ENCODE measurements around the gene ZNF614. TPM values are rescaled to one million over a fixed set of nuclear protein-coding genes. Genes with fewer than 3 reads are reported as not detected.
A peak's percentile ranks its signal among the peaks of the same experiment; 100 is the strongest.

ZNF614 gene
- total RNA-seq, 4 donors from 2014 or later = 4.7 to 8.3 (median 6.0) TPM

GRCh38 chr19:52022193-52022592 is 6.0 kb downstream of the ZNF614 start:
- TF ChIP-seq POLR2A (IDR thresholded peaks at IDR 0.05) (no peak), EP300 (IDR thresholded peaks at IDR 0.05) (no peak), CTCF (IDR thresholded peaks at IDR 0.05) (no peak)
- H3K27ac ChIP-seq = no peak overlapping the region
- no peaks in the 10 kb centered on the region for H3K27me3 ChIP-seq
- H3K9me3 ChIP-seq = peaks cover 0 to 96% (median 36%) of the 10 kb centered on the region in 4 donors
- WGBS, 2 donors = 98% methylated on average over 15 of the region's 15 CpGs
- DNase-seq (ENCODE audit: low spot score in 2 of 2) = no peak
- peaks cover 0 to 9% (median 3%) of the 10 kb centered on the region in 4 donors for H3K4me1 ChIP-seq
- H3K4me3 ChIP-seq = no peak overlapping the region
- H3K36me3 ChIP-seq = peaks cover 5 to 99% (median 69%) of the 10 kb centered on the region in 3 donors

DNA sequence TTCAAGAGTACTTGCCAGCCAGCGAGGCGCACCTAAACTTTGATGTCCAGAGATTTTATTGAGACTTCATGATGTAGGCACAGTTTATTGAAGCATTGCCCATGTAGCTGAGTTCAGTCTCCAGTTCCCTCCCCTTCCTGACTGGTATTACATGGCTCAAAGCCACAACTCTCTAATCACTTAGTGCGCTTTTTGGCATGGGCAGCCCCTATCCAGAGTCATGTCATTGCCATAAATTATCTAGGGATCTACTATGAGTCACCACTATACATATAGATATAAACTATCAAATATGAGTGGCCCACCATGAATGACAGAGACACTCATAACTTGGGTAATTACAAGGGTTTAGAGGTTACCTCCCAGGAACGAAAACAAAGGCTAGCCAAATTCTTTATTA is 7.7 kb downstream of the ZNF614 start:
- TF ChIP-seq POLR2A (IDR thresholded peaks at IDR 0.05) (no peak), EP300 (IDR thresholded peaks at IDR 0.05) (no peak), CTCF (IDR thresholded peaks at IDR 0.05) (no peak)
- WGBS, 2 donors = 93 to 97% methylated on average over 4 of the region's 4 CpGs
- no peak for DNase-seq (ENCODE audit: low spot score in 2 of 2)
- Histone ChIP-seq H3K27ac (no peak overlapping the region), H3K9me3 (peaks cover 3 to 100% (median 41%) of the 10 kb centered on the region in 4 donors), H3K4me1 (no peaks in the 10 kb centered on the region), H3K4me3 (no peak overlapping the region), H3K36me3 (peaks cover 10 to 100% (median 81%) of the 10 kb centered on the region in 3 donors), H3K27me3 (no peaks in the 10 kb centered on the region)

DNA sequence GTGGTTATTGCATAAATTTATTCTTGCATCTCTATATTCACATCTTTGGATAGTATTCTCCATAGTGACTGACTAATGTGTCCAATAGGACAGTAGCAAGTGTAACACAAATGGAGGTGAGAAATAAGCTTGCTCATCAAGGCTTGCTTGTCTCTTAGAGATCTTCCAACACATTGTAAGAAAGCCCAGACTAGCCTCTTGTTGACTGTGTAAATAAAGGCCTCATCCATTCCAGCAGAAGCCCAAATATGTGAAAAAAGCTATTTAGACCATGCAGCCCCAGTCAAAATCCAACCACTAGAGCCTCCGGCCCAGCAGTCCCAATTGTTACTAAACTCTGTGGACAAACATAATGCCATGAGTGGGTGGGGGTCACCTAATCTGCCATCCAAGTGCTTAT is 17.5 kb downstream of the ZNF614 start:
- Histone ChIP-seq H3K27ac (no peak overlapping the region), H3K27me3 (no peaks in the 10 kb centered on the region), H3K4me1 (peaks cover 0 to 16% (median 6%) of the 10 kb centered on the region in 4 donors), H3K9me3 (peaks cover 0 to 56% (median 12%) of the 10 kb centered on the region in 4 donors), H3K4me3 (no peak overlapping the region), H3K36me3 (peaks cover 0 to 46% (median 6%) of the 10 kb centered on the region in 3 donors)
- 64 to 80% methylated on average over 1 of the region's 1 CpG for WGBS, 2 donors
- TF ChIP-seq POLR2A (IDR thresholded peaks at IDR 0.05) = no peak
- TF ChIP-seq EP300 (IDR thresholded peaks at IDR 0.05) = no peak
- TF ChIP-seq CTCF (IDR thresholded peaks at IDR 0.05) = no peak
- DNase-seq (ENCODE audit: low spot score in 2 of 2) = no peak

GRCh38 chr19:52007806-52008557 is 20.2 kb downstream of the ZNF614 start, which contains the start of gene ZNF615:
Gene ZNF615, minus strand, starts transcription at chr19:52008211. Its CDS starts 4,500 bp downstream, at chr19:52003711.
- peak; percentile 47 to 86 for TF ChIP-seq EP300 (IDR thresholded peaks at IDR 0.05)
- no peak for TF ChIP-seq CTCF (IDR thresholded peaks at IDR 0.05)
- peak; percentile 23 to 48 for TF ChIP-seq POLR2A (IDR thresholded peaks at IDR 0.05)
- Histone ChIP-seq H3K4me3 (peak within 1 kb of the TSS; percentile 35 to 92 (median 74)), H3K9me3 (peaks cover 0 to 52% (median 4%) of the 10 kb centered on the region in 4 donors), H3K27me3 (no peaks in the 10 kb centered on the region), H3K27ac (peak within 1 kb of the TSS; percentile 51 to 91 (median 86)), H3K36me3 (peaks cover under 1 to 37% (median 4%) of the 10 kb centered on the region in 3 donors), H3K4me1 (peaks cover 0 to 16% (median 6%) of the 10 kb centered on the region in 4 donors)
- 1% methylated on average over 41 to 44 of the region's 44 CpGs for WGBS, 2 donors
- DNase-seq (ENCODE audit: low spot score in 2 of 2) = peak; percentile 75 to 86

GRCh38 chr19:52007451-52007805 is 20.8 kb downstream of the ZNF614 start:
- peak in 1 of 2 donors; percentile 6 for DNase-seq (ENCODE audit: low spot score in 2 of 2)
- no peak for TF ChIP-seq CTCF (IDR thresholded peaks at IDR 0.05)
- TF ChIP-seq POLR2A (IDR thresholded peaks at IDR 0.05) = no peak
- TF ChIP-seq EP300 (IDR thresholded peaks at IDR 0.05) = no peak
- Histone ChIP-seq H3K27me3 (no peaks in the 10 kb centered on the region), H3K4me1 (peaks cover 0 to 16% (median 6%) of the 10 kb centered on the region in 4 donors), H3K36me3 (peaks cover 4 to 37% (median 5%) of the 10 kb centered on the region in 3 donors), H3K27ac (peak overlapping the region; percentile 51 to 91 (median 86)), H3K9me3 (peaks cover 0 to 52% (median 4%) of the 10 kb centered on the region in 4 donors), H3K4me3 (peak overlapping the region; percentile 35 to 92 (median 74))
- 6 to 7% methylated on average over 8 to 9 of the region's 9 CpGs for WGBS, 2 donors

Measured in tibial nerve (tissue), 4 donors.